SK-N-MC (cell line): ENCODE measurements around the gene ATP6AP2.
"Not testable (repeated sequence)": the region's sequence is repeated elsewhere in the genome, so short reads cannot be mapped to it uniquely, and the experiment has no call there.

Experiments
- EZH2 ChIP-seq: fragments of 200-600 bp; sonication (generic); IDR thresholded peaks from one replicate; pipeline ENCODE4 v1.6.1; 2017; ENCODE audit warnings: antibody characterized with exemption
- POLR2AphosphoS5 ChIP-seq: IDR thresholded peaks from 2 replicates; pipeline ENCODE4 v1.6.1; 2012; ENCODE audit warnings: mild to moderate bottlenecking, low read depth, low read length, borderline replicate concordance

DNA sequence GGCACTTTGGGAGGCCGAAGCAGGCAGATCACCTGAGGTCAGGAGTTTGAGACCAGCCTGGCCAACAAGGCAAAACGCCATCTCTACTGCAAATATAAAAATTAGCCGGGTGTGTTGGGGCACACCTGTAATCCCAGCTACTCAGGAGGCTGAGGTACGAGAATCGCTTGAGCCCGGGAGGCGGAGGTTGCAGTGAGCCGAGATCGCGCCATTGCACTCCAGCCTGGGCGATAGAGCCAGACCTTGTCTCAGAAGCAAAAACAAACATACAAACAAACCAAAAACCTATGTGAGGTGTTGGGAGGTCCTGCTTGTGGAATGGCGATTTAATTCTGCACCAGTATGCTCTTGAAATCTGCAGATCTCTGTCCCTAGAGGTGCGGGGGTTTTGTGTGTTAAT is 1.4 kb downstream of the ATP6AP2 start:
- TF ChIP-seq POLR2AphosphoS5, EZH2: not testable (repeated sequence)
